Epithelial cell of proximal tubule (primary cell): ENCODE data around the gene PTGR3. TPM values are rescaled to one million over a fixed set of nuclear protein-coding genes. Genes with fewer than 3 reads are reported as not detected.

Source experiments
- DNase-seq: peaks from one replicate; pipeline ENCODE4 v3.0.0-alpha.2; 2011; ENCODE audit warnings: low read depth
- H3K4me3 ChIP-seq: 2 replicates; pipeline ENCODE4 v1.5.1; 2011; ENCODE audit warnings: low read depth, mild to moderate bottlenecking, low read length
- CTCF ChIP-seq: conservative IDR thresholded peaks from 2 replicates; pipeline ENCODE4 v1.5.1; 2012; ENCODE audit warnings: low read depth, mild to moderate bottlenecking, low read length
- total RNA-seq: library from RNA; depleted of rRNA; stranded (reverse); fragments of >200 nt; gene quantifications from 2 replicates; pipeline ENCODE4 v1.2.3, GENCODE V29; 2015

The PTGR3 gene
- total RNA-seq, 1 donor from 2014 or later: 7.8 TPM

- peak; percentile 19 for DNase-seq
- TF ChIP-seq CTCF: no peak
- no peak overlapping the region for H3K4me3 ChIP-seq
Measured at GRCh38 chr18:75183524-75183923, 25.4 kb downstream of the PTGR3 start.

DNA sequence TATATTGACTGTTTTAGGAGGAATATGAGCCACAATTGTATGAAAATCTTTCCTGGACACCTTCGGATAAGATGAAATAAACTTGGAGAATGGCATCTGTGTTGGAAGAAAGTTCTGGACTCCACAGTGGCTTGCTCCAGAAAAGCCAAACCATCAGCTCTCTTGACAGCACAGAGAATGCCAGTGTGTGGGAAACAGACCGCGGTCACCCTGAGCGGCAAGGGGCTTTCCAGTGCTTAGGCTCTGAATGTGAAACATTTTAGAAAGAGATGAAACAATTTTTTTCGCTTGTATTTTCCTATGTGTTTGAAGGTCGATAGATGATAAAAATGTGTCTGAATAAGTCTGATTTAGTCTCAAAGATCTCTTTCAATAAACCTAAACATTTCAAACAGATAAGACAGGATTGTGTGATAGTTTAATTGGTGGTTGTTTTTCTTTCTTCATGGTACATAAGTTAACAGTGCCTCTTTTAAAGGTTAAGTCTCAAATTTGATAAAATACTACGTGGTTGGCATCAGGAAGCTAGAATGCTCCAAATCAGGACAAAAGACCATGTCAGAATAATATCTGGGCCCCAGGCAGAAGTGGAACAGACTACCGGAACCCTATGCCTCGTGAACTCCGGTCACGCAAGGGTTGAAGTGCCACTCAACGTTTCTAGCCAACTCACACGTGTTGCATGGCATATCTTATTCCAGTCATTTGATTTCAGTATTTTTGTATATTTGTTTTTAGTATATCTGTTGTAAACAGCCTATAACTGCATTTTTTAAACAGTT is 28.9 kb downstream of the PTGR3 start:
- no peak for TF ChIP-seq CTCF
- no peak overlapping the region for H3K4me3 ChIP-seq
- DNase-seq: no peak

GRCh38 chr18:75178376-75178775 is 30.6 kb downstream of the PTGR3 start:
- no peak for DNase-seq
- no peak overlapping the region for H3K4me3 ChIP-seq
- no peak for TF ChIP-seq CTCF

DNA sequence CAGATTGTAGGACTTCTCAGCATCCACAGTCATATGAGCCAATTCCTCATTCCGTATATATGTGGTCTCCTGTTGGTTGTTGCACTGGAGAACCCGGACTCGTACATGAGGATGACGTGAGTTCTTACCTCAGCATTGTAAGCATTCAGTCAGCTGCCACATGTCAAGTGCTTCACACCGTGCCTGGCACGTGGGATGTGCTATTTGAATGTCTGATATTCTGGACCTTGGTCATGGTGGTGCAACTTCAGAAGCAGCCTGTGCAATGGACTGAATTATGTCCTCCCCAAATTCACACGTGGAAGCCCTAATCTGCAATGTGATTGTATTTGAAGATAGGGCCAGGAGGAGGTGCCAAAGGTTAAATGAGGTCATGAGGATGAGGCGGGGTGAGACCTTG is 32.1 kb downstream of the PTGR3 start:
- DNase-seq: no peak
- no peak for TF ChIP-seq CTCF
- H3K4me3 ChIP-seq: no peak overlapping the region

DNA sequence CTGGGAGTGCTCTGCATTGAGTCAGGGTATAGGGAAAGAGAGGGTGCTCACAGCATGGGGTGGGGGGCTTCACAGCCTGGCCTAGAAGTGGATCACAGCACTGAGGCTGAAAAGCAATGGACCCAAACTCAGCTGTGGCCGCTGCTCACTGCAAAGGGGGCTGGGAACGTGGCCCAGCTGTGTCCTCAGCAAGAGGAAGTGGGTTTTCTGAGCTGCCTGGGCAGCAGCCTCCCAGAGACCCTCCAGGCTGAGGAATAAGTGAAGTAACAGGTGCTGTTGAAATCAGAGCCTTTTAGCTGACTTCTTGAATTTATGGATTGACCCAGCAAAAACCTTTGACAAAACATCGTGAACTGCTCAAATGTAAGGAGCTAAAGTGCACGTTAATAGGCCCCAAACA is 35.2 kb downstream of the PTGR3 start:
- no peak overlapping the region for H3K4me3 ChIP-seq
- no peak for DNase-seq
- no peak for TF ChIP-seq CTCF

GRCh38 chr18:75173125-75173432 is 35.9 kb downstream of the PTGR3 start:
- no peak overlapping the region for H3K4me3 ChIP-seq
- no peak for DNase-seq
- peak; percentile 26 for TF ChIP-seq CTCF
